ENCODE data around the gene NEAT1. TPM values are rescaled to one million over a fixed set of nuclear protein-coding genes. Genes with fewer than 3 reads are reported as not detected.

NEAT1 gene
- total RNA-seq, 1 donor from 2014 or later: 64.8 TPM

DNA sequence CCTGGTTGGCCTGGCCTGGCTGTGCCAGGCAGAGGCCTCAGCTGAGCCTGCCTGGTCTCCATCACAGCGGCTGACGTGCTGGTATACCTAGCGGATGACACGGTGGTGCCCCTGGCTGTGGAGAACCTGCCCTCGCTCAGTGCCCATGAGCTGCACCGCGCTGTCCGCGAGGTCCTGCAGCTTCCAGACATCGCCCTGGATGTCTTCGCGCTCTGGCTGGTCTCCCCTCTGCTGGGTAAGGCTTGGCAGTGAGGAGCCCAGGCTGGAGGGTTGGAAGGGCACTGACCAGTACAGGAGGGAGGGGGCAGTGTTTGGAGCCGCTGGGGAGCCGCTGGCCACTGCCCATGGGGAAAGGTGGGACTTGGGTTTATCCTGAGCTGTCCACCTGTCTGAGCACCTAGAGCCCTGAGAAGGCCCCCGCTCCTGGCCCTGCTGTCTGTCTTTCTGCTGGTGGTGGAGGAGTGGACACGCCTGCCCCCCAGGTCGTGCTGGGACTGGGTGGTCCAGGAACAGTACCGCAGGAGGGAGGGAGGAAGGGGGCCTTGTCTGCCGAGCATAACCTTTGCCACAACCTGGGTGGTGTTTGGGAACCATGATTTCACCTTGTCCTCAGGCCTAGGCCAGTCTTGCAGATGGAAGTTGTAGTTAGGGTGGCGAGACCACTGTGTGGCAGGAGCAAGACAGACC is 33.2 kb upstream of the NEAT1 start:
- no peak for DNase-seq (ENCODE audit: low read depth, low spot score)

DNA sequence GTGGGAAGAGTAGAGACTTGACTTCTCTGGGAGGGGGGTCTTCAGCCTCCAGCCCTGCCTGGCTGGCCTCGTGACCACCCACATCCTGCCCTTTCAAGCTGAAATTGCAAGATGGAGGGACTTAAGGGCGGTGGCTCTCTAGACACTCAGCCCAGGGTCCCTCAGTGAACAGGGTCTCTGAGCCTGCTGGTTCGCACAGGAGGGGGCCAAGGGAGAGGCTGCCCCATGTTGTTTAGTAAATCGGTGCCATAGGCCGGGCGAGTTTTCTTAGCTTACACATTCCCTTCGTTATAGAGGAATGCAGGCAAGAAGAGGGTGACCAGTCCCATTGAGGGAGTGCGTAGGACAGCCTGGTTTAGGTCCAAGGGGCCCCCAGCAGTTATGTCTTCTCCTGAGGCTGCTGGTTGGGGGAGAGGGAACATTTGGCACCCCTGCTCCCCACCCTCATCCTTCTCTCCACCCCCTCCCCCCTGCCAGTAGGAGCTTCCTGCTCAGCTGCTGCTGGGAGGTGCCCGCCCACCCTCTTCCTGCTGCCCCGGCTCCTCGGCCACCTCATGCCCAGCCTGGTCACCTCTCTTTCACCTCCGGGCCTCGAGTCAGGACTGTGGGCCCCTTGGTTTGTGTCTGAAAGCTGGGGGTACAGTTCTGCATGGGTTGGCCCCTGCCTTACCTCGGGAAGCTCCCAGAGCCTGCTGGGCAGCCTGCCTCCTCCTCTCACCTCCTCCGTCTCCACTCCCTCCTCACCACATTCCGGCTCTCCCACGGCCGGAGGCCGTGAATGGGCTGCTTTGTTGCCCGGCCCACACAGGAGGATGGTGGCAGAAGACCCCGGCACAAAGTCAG is 32.3 kb upstream of the NEAT1 start:
- no peak for DNase-seq (ENCODE audit: low read depth, low spot score)

- no peak for DNase-seq (ENCODE audit: low read depth, low spot score)
Observed at GRCh38 chr11:65390996-65391395, 31.6 kb upstream of the NEAT1 start.

- no peak for DNase-seq (ENCODE audit: low read depth, low spot score)
Observed at GRCh38 chr11:65392186-65392829, 30.3 kb upstream of the NEAT1 start.

DNA sequence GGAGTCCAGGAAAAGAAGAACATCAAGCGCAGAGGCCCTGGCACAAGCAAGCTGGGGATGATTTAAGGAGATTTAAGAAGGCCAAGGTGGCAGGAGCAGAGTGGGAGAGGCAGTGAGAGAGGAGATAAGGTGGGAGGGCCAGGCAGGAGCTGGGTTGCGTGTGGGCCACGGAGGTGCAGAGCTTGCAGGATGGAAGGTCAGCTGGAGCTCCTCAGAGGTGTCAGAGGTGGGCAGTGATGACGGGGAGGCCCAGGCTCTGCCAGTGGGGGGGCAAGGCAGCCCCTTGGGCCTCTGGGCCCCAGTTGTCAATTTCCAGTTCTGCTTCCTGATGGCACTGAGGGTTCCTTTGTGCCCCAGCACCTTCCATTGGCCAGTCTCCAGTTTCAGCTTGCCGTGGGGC is 29.7 kb upstream of the NEAT1 start:
- DNase-seq (ENCODE audit: low read depth, low spot score): no peak

- DNase-seq (ENCODE audit: low read depth, low spot score): no peak
Observed at GRCh38 chr11:65393513-65394079, 29.0 kb upstream of the NEAT1 start.

- DNase-seq (ENCODE audit: low read depth, low spot score): no peak
Observed at GRCh38 chr11:65394125-65394536, 28.5 kb upstream of the NEAT1 start.

DNA sequence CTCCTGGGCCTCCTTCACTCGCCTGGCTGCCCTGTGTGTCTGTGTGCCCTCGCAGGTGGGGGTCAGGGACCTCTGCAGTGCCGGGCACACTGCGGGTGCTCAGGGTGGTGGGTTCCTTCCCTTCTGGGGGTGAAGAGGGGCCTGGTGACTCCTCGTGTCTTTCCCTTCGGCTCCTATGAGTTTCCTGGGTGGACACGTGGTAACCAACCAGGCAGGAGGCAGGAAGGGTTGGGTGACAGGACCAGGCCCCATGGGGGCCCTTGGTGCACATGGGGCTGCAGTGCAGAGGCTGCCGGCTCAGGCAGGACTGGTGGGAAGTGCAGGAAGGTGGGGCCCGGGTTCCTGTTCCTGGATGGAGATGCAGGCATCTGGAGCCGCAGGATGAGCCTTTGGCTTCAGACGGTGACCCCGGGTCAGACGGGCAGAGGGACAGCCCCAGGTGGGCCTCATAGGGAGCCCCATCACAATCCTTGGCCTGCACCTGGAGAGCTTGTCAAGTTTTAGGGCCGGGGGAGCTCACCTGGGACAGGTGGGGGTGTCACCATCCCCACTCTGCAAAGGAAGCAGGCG is 26.6 kb upstream of the NEAT1 start:
- no peak for DNase-seq (ENCODE audit: low read depth, low spot score)

DNA sequence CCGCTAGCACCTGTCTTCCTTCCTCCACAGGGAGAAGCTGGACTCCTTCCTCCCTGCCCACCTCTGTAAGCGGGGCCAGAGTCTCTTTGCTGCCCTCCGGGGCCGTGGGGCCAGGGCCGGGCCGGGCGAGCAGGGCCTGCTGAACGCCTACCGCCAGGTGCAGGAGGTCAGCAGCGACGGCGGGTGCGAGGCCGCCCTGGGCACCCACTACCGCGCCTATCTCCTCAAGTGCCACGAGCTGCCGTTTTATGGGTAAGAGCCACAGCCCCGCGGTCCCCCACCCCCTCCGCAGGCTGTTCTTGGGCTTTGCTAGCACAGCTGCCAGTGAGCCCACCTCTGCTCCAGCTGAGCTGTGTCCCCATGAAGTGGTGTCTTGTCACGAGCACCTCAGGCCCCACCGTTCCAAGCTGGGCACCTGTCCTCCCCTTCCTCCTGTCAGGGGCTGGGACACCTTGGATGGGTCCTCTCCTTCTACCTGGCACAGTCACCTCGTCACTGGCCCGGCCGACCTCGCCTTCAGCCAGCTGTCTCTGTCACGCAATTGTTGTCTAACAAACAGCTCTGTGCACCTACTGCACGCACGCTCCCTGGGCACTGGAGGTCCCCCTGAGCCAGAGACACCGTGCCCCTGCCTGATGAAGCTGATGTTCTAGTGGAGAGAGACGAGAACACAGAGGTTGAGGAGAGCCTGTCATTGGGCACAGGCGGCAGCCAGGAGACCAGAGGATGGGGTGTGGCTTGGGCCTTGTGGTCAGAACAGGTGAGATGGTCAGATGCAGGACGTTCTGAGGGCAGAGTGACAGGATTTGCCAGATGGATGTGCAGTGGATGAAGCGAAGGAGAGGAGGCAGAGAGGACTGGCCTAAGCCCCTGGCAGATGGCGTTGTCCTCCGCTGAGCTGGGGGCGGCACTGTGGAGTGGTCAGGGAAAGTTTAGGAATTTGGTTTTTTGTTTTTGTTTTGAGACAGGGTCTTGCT is 25.5 kb upstream of the NEAT1 start:
- DNase-seq (ENCODE audit: low read depth, low spot score): no peak

DNA sequence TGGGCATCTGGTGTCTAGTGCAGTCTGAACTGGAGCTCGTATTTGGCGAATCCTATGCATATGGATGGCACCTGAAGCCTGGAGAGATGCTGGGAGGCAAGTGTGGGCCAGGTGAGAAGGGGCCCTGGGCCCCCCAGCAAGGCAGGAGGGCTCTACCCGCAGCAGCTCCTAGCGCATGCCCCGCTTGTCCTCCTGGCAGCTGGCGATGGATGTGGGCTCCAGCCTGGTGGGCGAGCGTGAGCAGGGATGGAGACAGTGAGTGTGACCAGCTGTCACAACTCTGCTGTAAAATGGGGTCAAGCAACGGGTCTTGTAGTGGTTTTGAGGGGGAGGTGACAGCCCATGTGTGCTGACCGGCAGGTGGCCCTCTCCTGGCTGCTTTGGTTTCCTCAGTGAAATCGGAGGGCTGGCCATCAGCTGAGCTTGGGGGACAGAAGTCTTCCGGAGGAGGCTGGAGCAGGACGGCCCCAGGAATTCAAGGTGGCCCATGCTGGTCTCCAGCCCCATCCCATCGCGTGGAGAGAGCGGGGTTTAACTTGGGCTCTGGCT is 24.2 kb upstream of the NEAT1 start:
- DNase-seq (ENCODE audit: low read depth, low spot score): no peak

GRCh38 chr11:65399249-65399648 is 23.3 kb upstream of the NEAT1 start:
- no peak for DNase-seq (ENCODE audit: low read depth, low spot score)

DNA sequence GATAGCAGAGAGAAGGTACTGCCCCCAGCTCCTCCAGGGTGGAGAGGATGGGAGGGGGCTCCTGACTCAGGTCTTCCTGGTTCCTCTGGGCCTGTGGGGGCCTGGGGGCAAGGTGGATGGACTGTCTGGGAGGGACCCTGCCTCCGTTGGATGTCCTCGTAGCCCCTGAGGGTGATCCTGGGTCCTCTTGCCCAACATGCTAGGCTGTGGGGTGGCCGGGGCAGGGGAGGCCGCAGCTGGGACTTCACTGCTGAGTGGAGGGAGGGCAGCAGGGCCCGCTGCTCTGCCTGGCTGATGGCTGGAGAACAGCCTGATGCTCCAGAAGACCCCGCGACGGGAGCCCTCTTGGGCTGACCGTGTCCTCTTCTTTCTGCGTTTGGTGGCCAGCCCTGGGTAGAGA is 22.8 kb upstream of the NEAT1 start:
- DNase-seq (ENCODE audit: low read depth, low spot score): no peak

DNA sequence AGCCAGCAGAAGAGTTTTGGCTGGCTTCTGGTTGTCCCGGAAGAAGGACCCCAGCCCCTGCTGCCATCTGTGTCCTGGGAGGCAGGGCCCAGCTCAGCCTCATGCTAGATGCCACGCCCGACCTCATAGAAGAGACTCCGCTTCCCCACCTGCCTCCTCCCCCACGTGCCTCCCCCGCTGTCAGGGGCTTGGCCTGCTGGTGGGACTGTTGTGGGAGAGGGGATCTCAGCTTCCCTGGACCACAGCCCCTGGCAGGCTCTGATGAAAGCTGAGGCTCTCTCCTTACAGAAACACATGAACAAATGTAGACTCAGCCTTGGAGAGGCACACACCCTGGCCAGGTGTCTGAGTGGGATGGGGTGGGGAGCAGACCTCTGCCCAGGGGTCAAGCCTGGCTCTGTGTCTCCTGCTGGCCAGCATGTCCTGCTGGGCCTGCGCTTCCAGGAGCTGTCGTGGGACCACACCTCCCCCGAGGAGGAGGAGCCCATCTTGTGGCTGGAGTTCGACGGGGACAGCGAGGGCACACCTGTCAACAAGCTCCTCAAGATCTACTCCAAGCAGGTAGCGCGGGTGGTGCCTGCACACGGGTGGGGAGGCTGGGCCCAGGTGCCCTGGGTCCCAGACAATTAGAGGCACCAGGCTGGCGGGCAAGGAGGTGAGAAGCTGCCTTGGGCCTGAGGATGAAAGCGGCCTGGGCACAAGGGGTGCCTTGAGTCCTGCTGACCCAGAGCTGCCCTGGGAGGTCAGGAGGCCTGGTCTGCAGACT is 22.1 kb upstream of the NEAT1 start:
- DNase-seq (ENCODE audit: low read depth, low spot score): no peak

- DNase-seq (ENCODE audit: low read depth, low spot score): no peak
Observed at GRCh38 chr11:65401073-65401802, 21.4 kb upstream of the NEAT1 start.

- no peak for DNase-seq (ENCODE audit: low read depth, low spot score)
Observed at GRCh38 chr11:65401803-65402248, 20.8 kb upstream of the NEAT1 start.

DNA sequence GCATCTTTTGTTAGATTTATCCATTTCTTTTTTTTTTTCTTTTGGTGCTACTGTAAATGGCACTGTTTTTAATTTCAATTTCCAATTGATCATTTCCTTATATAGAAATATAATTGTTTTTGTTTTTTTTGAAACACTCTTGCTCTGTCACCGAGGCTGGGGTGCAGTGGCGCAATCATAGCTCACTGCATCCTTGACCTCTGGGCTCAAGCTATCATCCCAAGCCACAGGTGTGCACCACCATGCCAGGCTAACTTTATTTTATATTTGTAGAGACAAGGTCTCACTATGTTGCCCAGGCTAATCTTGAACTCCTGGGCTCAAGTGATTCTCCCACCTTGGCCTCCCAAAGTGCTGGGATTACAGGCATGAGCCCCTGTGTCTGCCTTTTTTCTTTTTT is 19.8 kb upstream of the NEAT1 start:
- no peak for DNase-seq (ENCODE audit: low read depth, low spot score)

DNA sequence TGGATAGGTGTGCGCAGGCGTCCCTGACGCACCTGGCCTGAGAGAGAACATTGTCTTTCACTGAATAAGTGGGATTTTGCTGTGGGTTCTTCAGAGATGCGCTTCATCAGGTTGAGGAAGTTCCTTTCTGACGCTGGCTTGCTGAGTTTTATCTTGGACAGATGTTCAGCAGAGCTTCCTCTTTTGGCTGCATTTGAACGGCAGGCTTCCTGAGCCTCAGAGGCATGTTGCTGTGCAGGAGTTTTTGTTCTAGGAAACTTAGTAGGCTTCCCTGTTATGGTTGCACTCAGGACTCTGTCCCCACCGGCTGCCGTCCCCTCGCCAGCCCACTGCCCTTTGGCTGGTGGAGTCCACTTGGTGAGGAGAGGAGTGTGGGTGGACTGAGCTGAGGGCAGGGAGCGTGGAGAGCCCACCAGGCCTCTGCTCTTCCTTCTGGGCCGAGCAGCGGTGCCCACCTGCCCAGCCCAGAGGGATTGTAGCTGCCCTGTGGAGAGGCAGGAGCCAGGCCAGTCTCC is 18.9 kb upstream of the NEAT1 start:
- no peak for DNase-seq (ENCODE audit: low read depth, low spot score)

DNA sequence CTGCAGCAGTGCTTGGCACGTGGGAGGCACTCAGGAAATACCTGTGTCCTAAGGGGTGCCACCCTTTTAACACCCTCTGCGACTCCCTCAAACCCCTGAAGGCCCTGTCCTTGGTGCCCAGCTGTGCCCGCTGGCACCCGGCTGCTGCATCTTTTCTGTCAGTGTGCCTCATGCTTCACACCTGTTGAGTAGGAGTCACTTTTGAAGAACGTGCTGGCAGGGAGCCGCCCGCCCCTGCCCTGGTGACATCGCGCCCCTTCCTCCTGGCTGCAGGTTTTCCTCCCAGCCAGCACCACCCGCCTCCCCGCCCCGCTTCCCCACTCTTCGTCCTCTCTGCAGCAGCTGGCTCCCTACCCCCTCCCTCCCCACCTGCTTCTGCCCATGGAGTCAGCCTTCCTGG is 18.4 kb upstream of the NEAT1 start:
- DNase-seq (ENCODE audit: low read depth, low spot score): no peak
